Choroid plexus epithelial cell (primary cell): ENCODE data around the gene C10orf53.

ENCODE experiments used
- DNase-seq: peaks from one replicate; pipeline ENCODE4 v3.0.0-alpha.2; 2010; ENCODE audit warnings: low read depth
- H3K4me3 ChIP-seq: 2 replicates; pipeline ENCODE4 v1.5.1; 2011; ENCODE audit warnings: low read depth, mild to moderate bottlenecking, control low read depth, low read length, moderate library complexity
- TF ChIP-seq, protein P1 (sequence below): conservative IDR thresholded peaks from 2 replicates; pipeline ENCODE4 v1.5.1; 2011; ENCODE audit warnings: low read depth, mild to moderate bottlenecking, control low read depth, inconsistent platforms, low read length, moderate library complexity

C10orf53 gene

DNA sequence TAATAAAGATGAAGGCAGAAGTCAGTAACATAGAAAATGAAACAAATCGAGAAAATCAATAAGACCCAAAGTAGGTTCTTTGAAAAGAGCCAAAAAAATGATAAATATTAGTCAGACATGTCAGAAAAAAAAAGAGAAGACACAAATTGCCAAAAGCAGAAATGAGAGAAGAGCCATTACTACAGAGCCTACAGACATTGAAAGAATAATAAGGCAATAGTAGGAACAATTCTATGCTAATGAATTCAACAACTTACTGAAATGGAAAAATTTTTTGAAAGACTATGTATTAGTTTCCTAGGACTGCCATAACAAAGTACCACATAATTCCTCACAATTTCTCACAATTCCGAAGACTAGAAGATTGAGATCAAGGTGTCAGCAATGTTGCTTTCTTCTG is 47.1 kb downstream of the C10orf53 start:
- H3K4me3 ChIP-seq, result no peak overlapping the region
- DNase-seq, result no peak
- TF ChIP-seq, protein P1, sequence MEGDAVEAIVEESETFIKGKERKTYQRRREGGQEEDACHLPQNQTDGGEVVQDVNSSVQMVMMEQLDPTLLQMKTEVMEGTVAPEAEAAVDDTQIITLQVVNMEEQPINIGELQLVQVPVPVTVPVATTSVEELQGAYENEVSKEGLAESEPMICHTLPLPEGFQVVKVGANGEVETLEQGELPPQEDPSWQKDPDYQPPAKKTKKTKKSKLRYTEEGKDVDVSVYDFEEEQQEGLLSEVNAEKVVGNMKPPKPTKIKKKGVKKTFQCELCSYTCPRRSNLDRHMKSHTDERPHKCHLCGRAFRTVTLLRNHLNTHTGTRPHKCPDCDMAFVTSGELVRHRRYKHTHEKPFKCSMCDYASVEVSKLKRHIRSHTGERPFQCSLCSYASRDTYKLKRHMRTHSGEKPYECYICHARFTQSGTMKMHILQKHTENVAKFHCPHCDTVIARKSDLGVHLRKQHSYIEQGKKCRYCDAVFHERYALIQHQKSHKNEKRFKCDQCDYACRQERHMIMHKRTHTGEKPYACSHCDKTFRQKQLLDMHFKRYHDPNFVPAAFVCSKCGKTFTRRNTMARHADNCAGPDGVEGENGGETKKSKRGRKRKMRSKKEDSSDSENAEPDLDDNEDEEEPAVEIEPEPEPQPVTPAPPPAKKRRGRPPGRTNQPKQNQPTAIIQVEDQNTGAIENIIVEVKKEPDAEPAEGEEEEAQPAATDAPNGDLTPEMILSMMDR, result no peak

DNA sequence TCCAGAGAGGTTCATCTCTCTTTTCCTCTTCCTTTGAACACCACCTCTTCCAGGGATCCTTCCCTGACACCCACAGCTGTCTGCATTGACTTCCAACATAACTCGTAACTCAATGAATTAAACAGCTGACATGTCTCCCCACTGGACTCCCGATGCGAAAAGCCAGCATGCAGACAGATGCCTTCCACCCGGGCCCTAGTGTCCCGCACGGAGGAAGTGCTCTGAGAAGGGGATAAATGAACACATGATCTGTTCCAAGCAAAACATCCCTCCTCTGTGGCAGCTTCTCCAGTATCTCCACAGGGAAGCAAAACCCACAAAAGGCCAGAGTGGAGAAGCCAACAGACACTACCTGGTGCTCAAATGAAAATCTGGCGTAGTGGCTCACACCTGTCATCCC is 54.4 kb downstream of the C10orf53 start:
- TF ChIP-seq, protein P1, result no peak
- DNase-seq, result no peak
- no peak overlapping the region for H3K4me3 ChIP-seq

GRCh38 chr10:49734676-49735075 is 55.2 kb downstream of the C10orf53 start:
- no peak for DNase-seq

DNA sequence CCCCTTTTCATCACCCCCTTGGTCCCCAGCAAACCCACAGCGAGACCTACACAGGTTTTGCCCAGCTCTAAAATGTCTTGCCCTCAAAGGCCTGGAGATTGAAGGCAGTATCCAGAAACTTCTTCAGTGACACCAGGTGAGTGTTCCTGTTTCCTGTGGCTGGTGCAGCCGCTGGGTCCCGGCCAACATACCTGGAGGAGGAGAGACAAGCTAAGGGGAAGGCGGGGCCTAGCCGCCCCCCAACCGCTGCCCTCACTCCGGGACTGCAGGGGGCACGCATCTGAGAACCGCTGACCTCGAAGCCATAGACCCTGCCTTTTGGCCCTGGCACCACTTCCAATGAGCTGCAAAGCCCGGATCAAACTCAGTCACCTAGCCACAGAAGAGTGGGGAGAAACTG is 55.7 kb downstream of the C10orf53 start:
- TF ChIP-seq, protein P1, result no peak
- H3K4me3 ChIP-seq, result no peak overlapping the region
- DNase-seq, result no peak

More at GRCh38 chr10:49734676-49735075, 55.2 kb downstream of the C10orf53 start:
- TF ChIP-seq, protein P1, result no peak
- H3K4me3 ChIP-seq, result no peak overlapping the region

DNA sequence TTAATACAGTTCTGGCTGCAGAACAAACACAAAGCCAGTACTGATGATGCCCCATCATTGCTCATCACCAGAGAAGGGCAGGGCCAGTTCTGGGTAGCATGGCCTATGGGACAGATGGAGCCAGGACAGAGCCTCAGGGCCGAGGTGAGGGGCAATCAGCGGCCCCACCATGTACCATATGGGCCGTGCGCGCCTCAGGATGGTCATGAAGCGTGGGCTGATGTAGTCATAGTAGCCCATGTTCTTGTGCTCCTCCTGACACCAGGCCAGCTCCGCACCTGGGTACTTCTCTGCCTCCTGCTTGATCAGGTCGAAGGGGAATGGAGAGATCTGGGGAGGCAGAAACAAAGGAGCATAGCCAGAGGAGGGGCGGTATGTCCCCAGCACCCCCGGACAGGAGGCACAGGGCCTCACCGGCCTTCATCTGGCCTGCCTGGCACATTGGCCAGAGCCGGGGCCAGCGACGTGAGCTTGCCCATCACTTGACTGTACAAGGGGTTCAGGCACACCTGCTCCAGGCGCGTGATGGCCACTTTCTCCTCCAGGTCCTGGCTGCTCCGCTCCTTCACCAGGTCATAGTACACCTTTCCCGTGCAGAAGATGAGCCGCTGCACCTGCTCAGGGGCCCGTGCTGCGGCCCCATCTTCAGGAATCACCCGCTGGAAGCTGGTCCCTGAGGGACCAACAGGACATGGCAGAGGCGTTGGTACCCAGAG is 56.6 kb downstream of the C10orf53 start:
- no peak overlapping the region for H3K4me3 ChIP-seq

GRCh38 chr10:49736564-49737113 is 57.2 kb downstream of the C10orf53 start:
- no peak for DNase-seq
- H3K4me3 ChIP-seq, result no peak overlapping the region
- TF ChIP-seq, protein P1, result no peak

More for the DNA sequence above, 56.6 kb downstream of the C10orf53 start:
- TF ChIP-seq, protein P1, result no peak
- DNase-seq, result no peak

GRCh38 chr10:49737474-49738201 is 58.2 kb downstream of the C10orf53 start:
- H3K4me3 ChIP-seq, result no peak overlapping the region
- TF ChIP-seq, protein P1, result no peak
- no peak for DNase-seq
